HEK293 (cell line): ENCODE data around the gene SULT1C4.

ENCODE experiments used
- CTCF ChIA-PET: fragments of 350-600 bp; formaldehyde crosslinking; extraction: SDS; loops from one replicate; lab custom pipeline; 2021; ENCODE audit warnings: antibody characterized with exemption; lab: Yijun Ruan, JAX
- POLR2A ChIA-PET: fragments of 300-600 bp; formaldehyde crosslinking; extraction: SDS; loops from one replicate; lab custom pipeline; 2020; ENCODE audit warnings: antibody characterized with exemption, inconsistent platforms; lab: Yijun Ruan, JAX
- H3K27ac ChIP-seq: fragments of 200-500 bp; sonication (Bioruptor generic); 2 replicates; pipeline ENCODE4 v1.5.1; 2014; ENCODE audit warnings: low read depth, low read length, control low read depth, inconsistent platforms; ENCODE audit errors: extremely low read depth
- H3K36me3 ChIP-seq, 2 experiments: fragments of 200-500 bp in 1 of 2; sonication (Bioruptor generic) in 1 of 2; 1 replicate in 1 of 2; 2 replicates in 1 of 2; pipeline ENCODE4 v1.5.1; 2014 to 2017; ENCODE audit warnings: inconsistent platforms in 2 of 2, low read length in 2 of 2; ENCODE audit not compliant: control insufficient read depth in 2 of 2, insufficient read depth in 1 of 2
- H3K4me1 ChIP-seq: fragments of 200-500 bp; sonication (Bioruptor generic); 2 replicates; pipeline ENCODE4 v1.5.1; 2014; ENCODE audit warnings: mild to moderate bottlenecking, low read length, inconsistent platforms; ENCODE audit not compliant: control insufficient read depth, insufficient read depth
- H3K4me3 ChIP-seq: 2 replicates; pipeline ENCODE4 v1.5.1; 2011; ENCODE audit warnings: low read depth, mild to moderate bottlenecking, control low read depth, low read length, moderate library complexity
- H3K9me3 ChIP-seq: fragments of 200-500 bp; sonication (Bioruptor generic); 2 replicates; pipeline ENCODE4 v1.5.1; 2014; ENCODE audit warnings: low read depth, low read length, inconsistent platforms; ENCODE audit not compliant: control insufficient read depth, insufficient read depth
- CTCF ChIP-seq: fragments of 450-650 bp; formaldehyde crosslinking; IDR thresholded peaks from 2 replicates; pipeline ENCODE4 v1.5.1; 2016; ENCODE audit warnings: missing biosample characterization, missing genetic modification characterization
- GFI1B ChIP-seq: fragments of 450-650 bp; formaldehyde crosslinking; IDR thresholded peaks from 2 replicates; pipeline ENCODE4 v1.5.1; 2016; ENCODE audit warnings: missing biosample characterization, missing genetic modification characterization
- IKZF3 ChIP-seq: fragments of 450-650 bp; IDR thresholded peaks from 2 replicates; pipeline ENCODE4 v1.5.0; 2018; ENCODE audit warnings: missing biosample characterization, mild to moderate bottlenecking, missing genetic modification characterization, moderate library complexity
- PRDM1 ChIP-seq: fragments of 450-650 bp; formaldehyde crosslinking; IDR thresholded peaks from 2 replicates; pipeline ENCODE4; 2016; ENCODE audit warnings: missing biosample characterization, missing genetic modification characterization
- REPIN1 ChIP-seq: fragments of 450-650 bp; formaldehyde crosslinking; IDR thresholded peaks from 2 replicates; pipeline ENCODE4 v1.5.1; 2017; ENCODE audit warnings: missing biosample characterization, missing genetic modification characterization, low read depth
- SALL2 ChIP-seq: fragments of 450-650 bp; formaldehyde crosslinking; IDR thresholded peaks from 2 replicates; pipeline ENCODE4 v1.5.0; 2017; ENCODE audit warnings: missing biosample characterization, mild to moderate bottlenecking, missing genetic modification characterization, borderline replicate concordance
- SETDB1 ChIP-seq: IDR thresholded peaks from one replicate; pipeline ENCODE4 v1.6.1; 2017; ENCODE audit warnings: mild to moderate bottlenecking, low read length, moderate library complexity, mixed read lengths; ENCODE audit not compliant: insufficient read length
- TRIM28 ChIP-seq: IDR thresholded peaks from 2 replicates; pipeline ENCODE4 v1.6.1; 2011; ENCODE audit warnings: low read length, control low read depth, borderline replicate concordance
- ZBTB11 ChIP-seq: fragments of 450-650 bp; formaldehyde crosslinking; conservative IDR thresholded peaks from 2 replicates; pipeline ENCODE4 v1.5.1; 2016; ENCODE audit warnings: low read depth, missing biosample characterization, missing genetic modification characterization
- ZBTB6 ChIP-seq: fragments of 450-650 bp; formaldehyde crosslinking; IDR thresholded peaks from 2 replicates; pipeline ENCODE4 v1.5.1; 2017; ENCODE audit warnings: missing biosample characterization, missing genetic modification characterization
- ZNF155 ChIP-seq: fragments of 450-650 bp; formaldehyde crosslinking; IDR thresholded peaks from 2 replicates; pipeline ENCODE4 v1.5.1; 2016; ENCODE audit warnings: missing biosample characterization, missing genetic modification characterization
- ZNF169 ChIP-seq: fragments of 450-650 bp; formaldehyde crosslinking; IDR thresholded peaks from 2 replicates; pipeline ENCODE4 v1.5.1; 2016; ENCODE audit warnings: missing biosample characterization, missing genetic modification characterization
- ZNF501 ChIP-seq: fragments of 450-650 bp; formaldehyde crosslinking; IDR thresholded peaks from 2 replicates; pipeline ENCODE4 v1.5.1; 2016; ENCODE audit warnings: missing biosample characterization, missing genetic modification characterization
- ZNF658 ChIP-seq: fragments of 450-650 bp; formaldehyde crosslinking; IDR thresholded peaks from 2 replicates; pipeline ENCODE4; 2016; ENCODE audit warnings: missing biosample characterization, missing genetic modification characterization
- ZNF701 ChIP-seq: fragments of 450-650 bp; formaldehyde crosslinking; IDR thresholded peaks from 2 replicates; pipeline ENCODE4 v1.5.1; 2016; ENCODE audit warnings: missing biosample characterization, missing genetic modification characterization

Gene SULT1C4

GRCh38 chr2:108404784-108405397 lies 27.1 kb downstream of the SULT1C4 start:
- ChIA-PET CTCF (interaction anchor here (1.1 kb wide), 1 partner anchor 8 kb away, joined by 3 read pairs; no protein-coding TSS in a partner anchor), POLR2A (no interaction called here)
- Histone ChIP-seq H3K9me3 (no peaks in the 10 kb centered on the region), H3K27ac (no peak overlapping the region), H3K4me1 (no peaks in the 10 kb centered on the region), H3K4me3 (no peak overlapping the region), H3K36me3 (no peaks in the 10 kb centered on the region)
- TF ChIP-seq ZBTB6 (tag by site-specific recombination) (no peak), SETDB1 (peak; percentile 95)

GRCh38 chr2:108407864-108408729 lies 30.3 kb downstream of the SULT1C4 start:
- H3K9me3 ChIP-seq, result no peaks in the 10 kb centered on the region
- TF ChIP-seq IKZF3, result no peak
- no peak for TF ChIP-seq ZNF701 (tag by site-specific recombination)
- no peak for TF ChIP-seq ZNF658 (tag by site-specific recombination)
- TF ChIP-seq ZNF501, result no peak
- TF ChIP-seq TRIM28, result no peak
- no peak for TF ChIP-seq ZNF155 (tag by site-specific recombination)
- TF ChIP-seq ZBTB11, result no peak
- no peak for TF ChIP-seq CTCF (tag by site-specific recombination)
- TF ChIP-seq REPIN1 (tag by site-specific recombination), result no peak
- no peak for TF ChIP-seq ZNF169 (tag by site-specific recombination)
- no peak for TF ChIP-seq PRDM1 (tag by site-specific recombination)
- no peak for TF ChIP-seq SALL2 (tag by site-specific recombination)
- TF ChIP-seq GFI1B (tag by site-specific recombination), result no peak
- no peak overlapping the region for H3K27ac ChIP-seq
- no peaks in the 10 kb centered on the region for H3K4me1 ChIP-seq
- H3K4me3 ChIP-seq, result no peak overlapping the region
- CTCF ChIA-PET, result no interaction called here
- H3K36me3 ChIP-seq, result no peaks in the 10 kb centered on the region
- POLR2A ChIA-PET, result no interaction called here
